Occipital lobe (tissue), 2 donors: Measurements from ENCODE around the gene CROT. TPM values are rescaled to one million over a fixed set of nuclear protein-coding genes. Genes with fewer than 3 reads are reported as not detected.
"Not testable (repeated sequence)": the region's sequence is repeated elsewhere in the genome, so short reads cannot be mapped to it uniquely, and the experiment has no call there.

ENCODE experiments used
- DNase-seq: peaks from one replicate; lab custom pipeline; 2025; lab: John Stamatoyannopoulos, UW
- total RNA-seq: library from RNA; depleted of rRNA; stranded (reverse); fragments of >200 nt; gene quantifications from one replicate; pipeline ENCODE4 v1.2.3, GENCODE V29; 2014

CROT gene
- 19.2 TPM for total RNA-seq

- peak; percentile 98 for DNase-seq
These were observed at the start of gene CROT for GRCh38 chr7:87345166-87345927. Gene CROT, plus strand, starts transcription at chr7:87345664. Its CDS starts 3,405 bp downstream, at chr7:87349069.

GRCh38 chr7:87300756-87301155 is 44.7 kb upstream of the CROT start:
- DNase-seq: no peak

- no peak for DNase-seq
These were observed 34.6 kb upstream of the CROT start for GRCh38 chr7:87310790-87311419.

GRCh38 chr7:87312215-87312865 is 33.1 kb upstream of the CROT start:
- DNase-seq: peak; percentile 20

DNA sequence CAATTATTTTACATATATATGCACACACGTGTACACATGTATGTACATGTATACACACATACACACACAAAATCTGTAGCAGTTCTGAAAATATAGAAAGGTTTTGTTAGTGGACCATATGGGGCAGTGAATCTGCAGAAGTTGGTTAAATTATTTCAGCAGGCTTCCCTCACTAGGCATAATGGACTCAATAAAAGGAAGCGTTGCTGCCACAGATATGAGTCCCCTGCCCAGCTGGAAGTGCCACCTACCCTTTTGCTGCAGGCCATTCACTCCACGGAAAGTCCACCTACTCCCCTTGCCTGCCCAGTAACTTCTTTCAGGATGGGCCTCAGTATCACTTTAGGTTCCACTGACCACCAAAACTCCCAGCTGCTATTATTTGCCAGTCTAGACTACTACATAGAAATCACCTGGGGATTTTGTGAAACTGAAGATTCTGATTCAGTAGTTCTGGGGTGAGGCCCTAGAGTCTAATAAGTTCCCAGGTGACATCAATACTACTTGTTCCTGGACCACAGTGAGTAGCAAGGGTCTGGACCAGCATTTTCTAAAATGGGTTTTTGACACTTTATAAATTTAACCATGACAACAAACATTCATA is 29.3 kb upstream of the CROT start:
- no peak for DNase-seq

GRCh38 chr7:87316846-87317552 is 28.5 kb upstream of the CROT start:
- DNase-seq: no peak

DNA sequence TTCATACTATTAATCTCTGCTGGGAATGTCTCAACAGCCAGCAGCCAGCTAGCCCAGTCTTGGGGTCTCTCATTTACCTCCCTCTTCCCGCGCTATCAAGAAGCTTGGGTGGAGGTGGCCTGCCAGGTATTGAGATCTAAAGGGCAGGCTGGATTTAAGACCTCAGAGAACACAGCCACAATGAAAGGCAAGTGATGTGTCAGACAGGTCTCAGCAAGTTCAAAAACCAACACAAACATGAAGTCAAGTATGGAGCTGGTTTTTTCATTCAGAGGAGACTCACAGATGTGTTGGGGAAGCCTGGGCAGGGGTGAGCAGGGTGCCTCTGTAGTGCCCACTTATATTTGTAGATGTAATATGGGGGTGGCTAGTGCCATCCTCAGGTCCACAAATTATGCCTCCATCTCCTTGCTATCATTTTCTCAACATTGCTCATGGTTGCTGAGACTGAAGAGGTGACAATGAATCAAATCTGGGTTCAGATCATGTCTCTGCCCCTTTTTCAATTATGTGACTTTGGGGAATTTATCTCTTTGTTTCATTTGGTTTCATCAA is 27.7 kb upstream of the CROT start:
- no peak for DNase-seq

DNA sequence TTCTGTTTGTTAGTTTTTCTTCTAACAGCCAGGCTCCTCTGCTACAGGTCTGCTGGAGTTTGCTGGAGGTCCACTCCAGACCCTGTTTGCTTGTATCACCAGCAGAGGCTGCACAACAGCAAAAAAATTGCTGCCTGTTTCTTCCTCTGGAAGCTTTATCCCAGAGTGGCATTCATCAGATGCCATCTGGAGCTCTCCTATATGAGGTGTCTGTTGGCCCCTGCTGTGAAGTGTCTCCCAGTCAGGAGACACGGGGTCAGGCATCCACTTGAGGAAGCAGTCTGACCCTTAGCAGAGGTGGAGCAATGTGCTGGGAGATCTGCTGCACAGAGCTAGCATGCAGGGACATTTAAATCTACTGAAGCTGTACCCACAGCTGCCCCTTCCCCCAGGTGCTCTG is 26.7 kb upstream of the CROT start:
- no peak for DNase-seq

GRCh38 chr7:87319154-87319581 is 26.3 kb upstream of the CROT start:
- DNase-seq: not testable (repeated sequence)

DNA sequence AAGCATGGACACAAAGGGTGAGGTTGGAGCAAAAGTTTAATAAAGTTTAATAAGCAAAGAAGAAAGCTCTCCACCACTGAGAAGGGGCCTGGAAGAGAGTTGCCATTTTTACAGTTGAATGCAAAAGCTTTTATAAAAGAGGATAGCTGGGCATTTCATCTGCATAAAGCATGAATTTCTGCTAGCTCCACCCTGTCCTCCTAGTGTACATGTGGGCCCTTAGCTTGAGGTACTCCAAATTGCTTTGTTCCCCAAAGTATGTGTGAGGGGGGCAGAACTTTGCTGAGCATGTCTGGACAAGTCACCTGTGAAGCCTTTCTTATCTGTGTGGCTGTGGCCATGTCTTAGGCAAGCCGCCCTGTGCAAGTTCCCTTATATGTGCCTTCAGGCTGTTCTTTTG is 22.6 kb upstream of the CROT start:
- no peak for DNase-seq

- no peak for DNase-seq
These were observed 19.7 kb upstream of the CROT start for GRCh38 chr7:87325576-87326370.

DNA sequence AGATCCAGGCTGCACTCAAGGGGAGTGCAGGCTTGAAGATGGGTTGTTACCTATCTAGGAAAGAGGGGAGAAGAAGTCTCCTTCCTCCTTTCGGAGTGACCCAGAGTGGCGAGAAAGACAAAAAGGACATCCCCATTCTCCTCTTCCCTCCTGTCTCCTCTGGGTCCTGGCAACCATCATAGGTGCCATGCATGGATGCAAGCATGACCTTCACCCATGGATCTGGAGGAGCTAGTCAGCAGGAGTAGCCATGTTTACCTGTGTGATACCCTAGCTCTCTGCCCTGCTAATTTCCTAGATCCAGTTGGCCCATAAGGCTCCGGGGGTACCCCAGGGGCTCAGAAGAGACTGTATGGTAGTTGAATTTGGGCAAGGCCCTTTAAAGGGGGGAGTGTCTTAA is 17.2 kb upstream of the CROT start:
- DNase-seq: no peak

DNA sequence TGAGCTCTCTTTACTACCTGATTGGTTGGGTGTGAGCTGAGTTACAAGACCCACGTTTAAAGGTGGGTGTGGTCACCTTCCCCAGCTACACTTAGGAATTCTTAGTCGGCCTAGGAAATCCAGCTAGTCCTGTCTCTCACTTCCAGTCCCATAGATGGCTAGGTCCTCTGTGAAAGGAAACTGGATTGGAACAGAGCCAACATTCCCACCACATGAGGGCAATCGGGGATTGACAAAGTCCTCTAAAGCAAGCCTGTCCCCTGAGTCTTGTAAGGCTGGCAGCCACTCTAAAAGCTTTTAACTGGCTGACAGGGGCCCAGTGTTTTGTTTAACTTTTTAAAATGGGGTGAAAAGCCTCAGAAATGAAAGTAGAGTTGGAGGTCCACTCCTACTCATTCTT is 15.1 kb upstream of the CROT start:
- DNase-seq: no peak

- DNase-seq: no peak
These were observed 14.5 kb upstream of the CROT start for GRCh38 chr7:87330942-87331341.

GRCh38 chr7:87331687-87332252 is 13.7 kb upstream of the CROT start:
- DNase-seq: no peak

DNA sequence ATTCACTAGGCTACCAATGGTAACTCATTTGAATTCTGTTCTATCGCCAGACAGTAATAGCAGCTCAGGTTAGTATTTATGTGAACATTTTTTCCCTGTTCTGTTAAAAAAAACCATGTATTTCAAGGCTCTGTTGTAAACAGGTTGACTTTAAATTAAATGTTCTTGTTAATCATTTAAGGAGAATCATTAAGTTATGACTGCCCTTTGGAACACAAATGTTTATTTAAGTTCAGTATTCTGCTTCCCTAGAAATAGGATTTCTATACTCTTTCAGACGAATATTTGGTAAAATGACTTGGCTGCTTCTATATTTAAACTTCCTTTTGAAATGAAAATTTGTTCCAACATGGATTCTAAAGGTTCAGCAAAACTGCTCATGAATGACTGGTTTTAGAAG is 13.1 kb upstream of the CROT start:
- no peak for DNase-seq

GRCh38 chr7:87336136-87336535 is 9.3 kb upstream of the CROT start:
- DNase-seq: no peak

- no peak for DNase-seq
These were observed 8.1 kb upstream of the CROT start for GRCh38 chr7:87337331-87337730.

DNA sequence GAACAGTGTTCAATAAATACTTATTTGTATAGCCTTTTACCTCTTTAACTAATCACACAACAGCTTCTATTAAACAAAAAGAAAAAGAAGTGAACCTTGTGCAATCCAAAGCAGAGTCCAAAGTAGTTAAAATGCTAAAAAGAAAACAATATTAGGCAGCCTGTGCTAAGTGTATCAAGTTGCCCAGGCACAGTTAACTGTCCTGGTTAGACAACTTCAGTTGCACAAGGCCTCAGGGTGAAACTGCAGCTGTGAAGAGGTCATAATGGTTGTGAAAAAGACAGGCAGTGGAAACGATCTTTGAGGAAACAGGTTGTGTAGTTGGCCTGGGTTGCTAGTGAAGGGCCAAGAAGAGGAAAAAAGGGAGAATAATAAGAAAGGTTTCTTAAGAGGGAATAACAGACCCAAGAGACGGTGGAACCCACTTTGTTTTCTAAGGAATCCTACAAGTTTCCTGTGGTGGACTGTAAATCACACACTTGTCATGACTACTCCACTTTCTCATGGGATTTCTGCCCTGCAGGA is 6.0 kb upstream of the CROT start:
- no peak for DNase-seq

- DNase-seq: no peak
These were observed 4.0 kb upstream of the CROT start for GRCh38 chr7:87341441-87341840.
